HG03159 (cell line): ENCODE results near the gene JPT2.

Experiments
- ATAC-seq: cut with Tn5 transposase; IDR thresholded peaks from one replicate; pipeline ENCODE4 v1.9.1; 2021; ENCODE audit warnings: mild to moderate bottlenecking, moderate library complexity; ENCODE audit not compliant: unreplicated experiment

Gene JPT2

GRCh38 chr16:1749152-1750117, 71.4 kb downstream of the JPT2 start:
- no peak for ATAC-seq
